Pons (tissue), 1 donor: ENCODE data around the gene PRKACA.
"Not testable (repeated sequence)": the region's sequence is repeated elsewhere in the genome, so short reads cannot be mapped to it uniquely, and the experiment has no call there.

Experiments used
- DNase-seq: peaks from one replicate; pipeline ENCODE4 v3.0.0-alpha.2; 2016; ENCODE audit warnings: low spot score

Gene PRKACA

GRCh38 chr19:14147797-14148605 is 30.4 kb upstream of the PRKACA start:
- DNase-seq = peak; percentile 76

GRCh38 chr19:14146789-14147216 is 29.2 kb upstream of the PRKACA start:
- no peak for DNase-seq

- DNase-seq = not testable (repeated sequence)
These were observed 28.6 kb upstream of the PRKACA start for GRCh38 chr19:14146169-14146568.

- no peak for DNase-seq
These were observed 27.8 kb upstream of the PRKACA start for GRCh38 chr19:14145381-14145780.

- DNase-seq = no peak
These were observed 25.0 kb upstream of the PRKACA start for GRCh38 chr19:14142262-14143190.

- DNase-seq = no peak
These were observed 23.5 kb upstream of the PRKACA start for GRCh38 chr19:14141041-14141440.

GRCh38 chr19:14139944-14140343 is 22.4 kb upstream of the PRKACA start:
- DNase-seq = no peak

- peak; percentile 55 for DNase-seq
These were observed 21.2 kb upstream of the PRKACA start for GRCh38 chr19:14138576-14139265.

- DNase-seq = peak; percentile 100
These were observed 19.1 kb upstream of the PRKACA start, which contains the start of gene ASF1B for GRCh38 chr19:14136509-14137281. Gene ASF1B (minus strand): TSS chr19:14136589. CDS start chr19:14136456, 133 bp downstream.

- DNase-seq = no peak
These were observed 18.5 kb upstream of the PRKACA start for GRCh38 chr19:14135985-14136508.

- no peak for DNase-seq
These were observed 17.8 kb upstream of the PRKACA start for GRCh38 chr19:14135355-14135754.

GRCh38 chr19:14127929-14128509 is 10.5 kb upstream of the PRKACA start:
- DNase-seq = peak; percentile 68

GRCh38 chr19:14127176-14127575 is 9.6 kb upstream of the PRKACA start:
- DNase-seq = no peak

- DNase-seq = no peak
These were observed 5.4 kb upstream of the PRKACA start for GRCh38 chr19:14122924-14123323.

GRCh38 chr19:14120497-14120780 is 2.9 kb upstream of the PRKACA start:
- DNase-seq = no peak

GRCh38 chr19:14119644-14120496 is 2.3 kb upstream of the PRKACA start:
- no peak for DNase-seq

- no peak for DNase-seq
These were observed 1.6 kb upstream of the PRKACA start for GRCh38 chr19:14119146-14119545.

GRCh38 chr19:14118165-14119051 is 846 bp upstream of the PRKACA start:
- peak; percentile 85 for DNase-seq
